Measurements from ENCODE around the gene TMEM63B. TPM values are rescaled to one million over a fixed set of nuclear protein-coding genes. Genes with fewer than 3 reads are reported as not detected.

The TMEM63B gene
- total and polyA plus RNA-seq, 2 donors (not counting 1 experiment from before 2014, with no cell fraction given), result 15.4 to 19.1 TPM

GRCh38 chr6:44133981-44134711 is 6.8 kb downstream of the TMEM63B start:
- Histone ChIP-seq H3K79me2 (ENCODE audit: control insufficient read depth, insufficient read depth, low read length) (peaks cover 2% of the 10 kb centered on the region), H3K4me3 (ENCODE audit: control extremely low read depth in 1 of 5, extremely low read depth in 1 of 5, insufficient read depth in 1 of 5, low read depth in 2 of 5, low read length in 4 of 5) (no peak overlapping the region), H3K4me1 (ENCODE audit: control insufficient read depth in 2 of 2, insufficient read depth in 2 of 2, low read length in 2 of 2) (peaks cover 4 to 8% of the 10 kb centered on the region in 2 donors), H3K27ac (ENCODE audit: low read length in 2 of 2) (no peak overlapping the region), H2AFZ (ENCODE audit: insufficient read depth, low read depth, low read length, poor library complexity, severe bottlenecking) (no peak overlapping the region), H3K4me2 (replicated peaks; ENCODE audit: low read depth, low read length, poor library complexity, severe bottlenecking) (no peak overlapping the region), H3K27me3 (replicated peaks in 1 of 4; ENCODE audit: control extremely low read depth in 1 of 4, control insufficient read depth in 3 of 4, insufficient read depth in 4 of 4, low read length in 3 of 4) (no peaks in the 10 kb centered on the region), H3K9me3 (ENCODE audit: control extremely low read depth in 1 of 3, control insufficient read depth in 2 of 3, insufficient read depth in 1 of 3, low read length in 2 of 3) (no peaks in the 10 kb centered on the region), H4K20me1 (ENCODE audit: control insufficient read depth, insufficient read depth, low read length, poor library complexity, severe bottlenecking) (no peaks in the 10 kb centered on the region), H3K36me3 (replicated peaks in 1 of 2; ENCODE audit: control extremely low read depth in 1 of 2, control insufficient read depth in 1 of 2, extremely low read depth in 1 of 2, insufficient read depth in 2 of 2, low read length in 1 of 2) (peaks cover 0 to 3% of the 10 kb centered on the region in 2 experiments), H3K9ac (ENCODE audit: low read length) (no peak overlapping the region)
- intact Hi-C loops (cut with micrococcal nuclease), result no loop called here
- Mint-ChIP-seq H3K9me3 (ENCODE audit: insufficient read depth) (no peaks in the 10 kb centered on the region), H3K4me1 (peaks cover 12% of the 10 kb centered on the region), H3K27me3 (no peaks in the 10 kb centered on the region), H3K27ac (no peak overlapping the region), H3K4me3 (no peak overlapping the region)
- TF ChIP-seq, protein P1, sequence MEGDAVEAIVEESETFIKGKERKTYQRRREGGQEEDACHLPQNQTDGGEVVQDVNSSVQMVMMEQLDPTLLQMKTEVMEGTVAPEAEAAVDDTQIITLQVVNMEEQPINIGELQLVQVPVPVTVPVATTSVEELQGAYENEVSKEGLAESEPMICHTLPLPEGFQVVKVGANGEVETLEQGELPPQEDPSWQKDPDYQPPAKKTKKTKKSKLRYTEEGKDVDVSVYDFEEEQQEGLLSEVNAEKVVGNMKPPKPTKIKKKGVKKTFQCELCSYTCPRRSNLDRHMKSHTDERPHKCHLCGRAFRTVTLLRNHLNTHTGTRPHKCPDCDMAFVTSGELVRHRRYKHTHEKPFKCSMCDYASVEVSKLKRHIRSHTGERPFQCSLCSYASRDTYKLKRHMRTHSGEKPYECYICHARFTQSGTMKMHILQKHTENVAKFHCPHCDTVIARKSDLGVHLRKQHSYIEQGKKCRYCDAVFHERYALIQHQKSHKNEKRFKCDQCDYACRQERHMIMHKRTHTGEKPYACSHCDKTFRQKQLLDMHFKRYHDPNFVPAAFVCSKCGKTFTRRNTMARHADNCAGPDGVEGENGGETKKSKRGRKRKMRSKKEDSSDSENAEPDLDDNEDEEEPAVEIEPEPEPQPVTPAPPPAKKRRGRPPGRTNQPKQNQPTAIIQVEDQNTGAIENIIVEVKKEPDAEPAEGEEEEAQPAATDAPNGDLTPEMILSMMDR (IDR thresholded peaks at IDR 0.05), result no peak
- no peak for TF ChIP-seq EZH2 (IDR thresholded peaks at IDR 0.05; ENCODE audit: borderline replicate concordance, insufficient read depth, low read depth, low read length, poor library complexity, severe bottlenecking)
- ChIA-PET CTCF (interaction anchor here (2.4 kb wide), 1 partner anchor 37 kb away, joined by 7 read pairs; no protein-coding TSS in a partner anchor), POLR2A (no interaction called here)
- ATAC-seq (ENCODE audit: low read depth) (no peak), DNase-seq (no peak)
- 96% methylated on average over 6 of the region's 12 CpGs for WGBS (ENCODE audit: insufficient coverage)

DNA sequence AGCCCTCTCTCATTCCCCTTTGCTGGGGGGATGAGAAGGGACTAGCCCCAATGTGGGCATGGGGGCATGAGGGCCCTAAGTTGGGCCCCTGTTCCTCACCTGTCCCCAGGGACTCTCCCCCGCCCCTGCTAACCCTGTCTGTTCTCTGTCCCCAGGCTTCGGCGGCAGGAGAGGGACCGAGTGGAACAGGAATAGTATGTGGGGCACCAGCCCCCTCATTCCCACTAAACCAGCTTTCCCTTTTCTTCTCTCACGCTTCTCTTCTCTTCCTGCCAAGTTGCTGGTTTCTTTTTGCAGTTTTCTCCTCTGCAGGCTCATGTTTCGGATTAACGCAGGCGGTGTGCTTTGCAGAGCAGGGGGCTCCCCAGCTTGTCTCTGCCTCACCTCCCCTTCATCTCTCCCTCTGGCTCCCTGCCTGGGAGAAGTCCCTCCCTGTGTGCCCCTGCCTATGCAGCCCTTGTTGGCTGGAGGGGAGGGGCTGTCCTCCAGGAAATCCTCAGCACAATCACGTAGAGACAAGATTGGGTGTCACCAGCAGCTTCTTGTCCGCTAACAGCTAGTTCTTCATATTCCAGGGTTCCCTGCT is 7.9 kb downstream of the TMEM63B start:
- Mint-ChIP-seq H3K27ac (no peak overlapping the region), H3K4me3 (no peak overlapping the region), H3K4me1 (peaks cover 9% of the 10 kb centered on the region), H3K9me3 (ENCODE audit: insufficient read depth) (no peaks in the 10 kb centered on the region), H3K27me3 (no peaks in the 10 kb centered on the region)
- H3K27me3 ChIP-seq (replicated peaks in 1 of 4; ENCODE audit: control extremely low read depth in 1 of 4, control insufficient read depth in 3 of 4, insufficient read depth in 4 of 4, low read length in 3 of 4), result no peaks in the 10 kb centered on the region
- H2AFZ ChIP-seq (ENCODE audit: insufficient read depth, low read depth, low read length, poor library complexity, severe bottlenecking), result no peak overlapping the region
- ATAC-seq (ENCODE audit: low read depth), result no peak
- H3K9me3 ChIP-seq (ENCODE audit: control extremely low read depth in 1 of 3, control insufficient read depth in 2 of 3, insufficient read depth in 1 of 3, low read length in 2 of 3), result no peaks in the 10 kb centered on the region
- CTCF ChIA-PET, result interaction anchor here (2.4 kb wide), 1 partner anchor 38 kb away, joined by 7 read pairs; no protein-coding TSS in a partner anchor
- no peaks in the 10 kb centered on the region for H4K20me1 ChIP-seq (ENCODE audit: control insufficient read depth, insufficient read depth, low read length, poor library complexity, severe bottlenecking)
- H3K79me2 ChIP-seq (ENCODE audit: control insufficient read depth, insufficient read depth, low read length), result peaks cover 2% of the 10 kb centered on the region
- POLR2A ChIA-PET, result no interaction called here
- no peak overlapping the region for H3K4me2 ChIP-seq (replicated peaks; ENCODE audit: low read depth, low read length, poor library complexity, severe bottlenecking)
- H3K9ac ChIP-seq (ENCODE audit: low read length), result no peak overlapping the region
- H3K4me1 ChIP-seq (ENCODE audit: control insufficient read depth in 2 of 2, insufficient read depth in 2 of 2, low read length in 2 of 2), result peaks cover 4 to 8% of the 10 kb centered on the region in 2 donors
- TF ChIP-seq, protein P1 (IDR thresholded peaks at IDR 0.05), result no peak
- no peak for TF ChIP-seq EZH2 (IDR thresholded peaks at IDR 0.05; ENCODE audit: borderline replicate concordance, insufficient read depth, low read depth, low read length, poor library complexity, severe bottlenecking)
- WGBS (ENCODE audit: insufficient coverage), result 86% methylated on average over 8 of the region's 10 CpGs
- DNase-seq, result no peak
- no peak overlapping the region for H3K4me3 ChIP-seq (ENCODE audit: control extremely low read depth in 1 of 5, extremely low read depth in 1 of 5, insufficient read depth in 1 of 5, low read depth in 2 of 5, low read length in 4 of 5)
- no peak overlapping the region for H3K27ac ChIP-seq (ENCODE audit: low read length in 2 of 2)
- intact Hi-C loops (cut with micrococcal nuclease), result no loop called here
- peaks cover 0 to 11% of the 10 kb centered on the region in 2 experiments for H3K36me3 ChIP-seq (replicated peaks in 1 of 2; ENCODE audit: control extremely low read depth in 1 of 2, control insufficient read depth in 1 of 2, extremely low read depth in 1 of 2, insufficient read depth in 2 of 2, low read length in 1 of 2)
